HepG2 (cell line): ENCODE measurements around the gene NUP107. TPM values are rescaled to one million over a fixed set of nuclear protein-coding genes. Genes with fewer than 3 reads are reported as not detected.

Experiments
- ATAC-seq: fragments of 200-7000 bp; cut with Tn5 transposase; 3 replicates; pipeline ENCODE4 v1.9.1; 2020; ENCODE audit warnings: mild to moderate bottlenecking, moderate library complexity
- BruUV-seq: library from RNA; stranded (reverse); fragments of 400-500 nt; replicated peaks from 2 replicates; lab custom pipeline; 2021; lab: Mats Ljungman, UMichigan
- CTCF ChIA-PET: fragments of 300-600 bp; formaldehyde crosslinking; extraction: SDS; loops from one replicate; lab custom pipeline; 2021; ENCODE audit warnings: low total read pairs, inconsistent platforms, low intra/inter-chr PET ratio; lab: Yijun Ruan, JAX
- POLR2A ChIA-PET: fragments of 350-600 bp; sonication (Branson Sonifier 250); formaldehyde crosslinking; loops from one replicate; lab custom pipeline; 2020; ENCODE audit warnings: antibody characterized with exemption, inconsistent platforms; lab: Yijun Ruan, JAX
- DNase-seq: peaks from one replicate; pipeline ENCODE4 v3.0.0-alpha.2; 2015; ENCODE audit warnings: low spot score
- FAIRE-seq: peaks from 3 replicates; lab custom pipeline; 2011; peaks lifted over from hg19 to GRCh38; lab: Jason Lieb, UNC
- H2AFZ ChIP-seq: one replicate; pipeline ENCODE4 v1.6.1; 2011; ENCODE audit warnings: low read length, inconsistent platforms
- H3K27ac ChIP-seq: fragments of 300-600 bp; 3 replicates; pipeline ENCODE4 v1.8.0; 2011; ENCODE audit warnings: mixed run types, mild to moderate bottlenecking, mixed read lengths, low read length, inconsistent platforms; ENCODE audit not compliant: insufficient read depth; ENCODE audit errors: extremely low read length
- H3K27me3 ChIP-seq, 2 experiments: fragments of 200-600 bp in 1 of 2; 2 replicates in 1 of 2; 3 replicates in 1 of 2; pipeline versions ENCODE4 v1.6.0 to v1.8.0; 2011; ENCODE audit warnings: low read length in 2 of 2, mild to moderate bottlenecking in 2 of 2, moderate library complexity in 2 of 2, inconsistent platforms in 1 of 2; ENCODE audit not compliant: insufficient read depth in 2 of 2, control insufficient read depth in 1 of 2
- H3K36me3 ChIP-seq, 2 experiments: fragments of 200-600 bp in 1 of 2; replicated peaks in 1 of 2; 2 replicates in 1 of 2; 3 replicates in 1 of 2; pipeline versions ENCODE4 v1.5.1 to v1.8.0; 2011; ENCODE audit warnings: low read length in 2 of 2, inconsistent platforms in 1 of 2; ENCODE audit not compliant: insufficient read depth in 2 of 2, control insufficient read depth in 1 of 2
- H3K4me1 ChIP-seq: 2 replicates; pipeline ENCODE4 v1.5.1; 2012; ENCODE audit warnings: low read length, inconsistent platforms; ENCODE audit not compliant: insufficient read depth
- H3K4me2 ChIP-seq: 2 replicates; pipeline ENCODE4 v1.6.0; 2011; ENCODE audit warnings: low read depth, low read length, inconsistent platforms
- H3K4me3 ChIP-seq, 3 experiments: fragments of 200-600 bp in 1 of 3; sonication (generic), shearing (Covaris generic) in 1 of 3; replicated peaks in 1 of 3; 2 replicates each; pipeline ENCODE4 v1.5.1; 2011 to 2016; ENCODE audit warnings: low read length in 3 of 3, inconsistent platforms in 2 of 3, low read depth in 2 of 3, mild to moderate bottlenecking in 2 of 3, control low read depth in 1 of 3, mixed read lengths in 1 of 3; ENCODE audit not compliant: insufficient read depth in 1 of 3
- H3K79me2 ChIP-seq: one replicate; pipeline ENCODE4 v1.6.1; 2011; ENCODE audit warnings: low read length, inconsistent platforms; ENCODE audit not compliant: insufficient read depth
- H3K9ac ChIP-seq: 2 replicates; pipeline ENCODE4 v1.6.0; 2011; ENCODE audit warnings: mild to moderate bottlenecking, low read depth, low read length, inconsistent platforms; ENCODE audit not compliant: insufficient read depth
- H3K9me3 ChIP-seq: 2 replicates; pipeline ENCODE4 v1.5.1; 2012; ENCODE audit warnings: mild to moderate bottlenecking, low read length
- H4K20me1 ChIP-seq: 2 replicates; pipeline ENCODE4 v1.6.0; 2011; ENCODE audit warnings: inconsistent platforms, mild to moderate bottlenecking, low read length, moderate library complexity; ENCODE audit not compliant: insufficient read depth
- FOSL2 ChIP-seq: sonication (generic); formaldehyde crosslinking; IDR thresholded peaks from 2 replicates; pipeline ENCODE4 v1.4.0; 2020; ENCODE audit warnings: missing genetic modification reagents
- TOE1 ChIP-seq: sonication (generic); formaldehyde crosslinking; IDR thresholded peaks from 2 replicates; pipeline ENCODE4 v1.4.0; 2020; ENCODE audit warnings: mild to moderate bottlenecking, missing genetic modification reagents
- WGBS: methylation state at CpG from one replicate; pipeline ENCODE4 v1.1.6; 2017; ENCODE audit warnings: low lambda C conversion rate; 5-methylcytosine and 5-hydroxymethylcytosine counted together
- in situ Hi-C: cut with HindIII; loops from 2 replicates; pipeline ENCODE4 v1.10.0; 2017; ENCODE audit warnings: low pct_unique_long_range_greater_than_20kb; ENCODE audit not compliant: extremely low pct_ligation_motif_present
- intact Hi-C: fragments of 100-400 bp; cut with micrococcal nuclease; formaldehyde crosslinking; loops from one replicate; pipeline ENCODE4 v1.10.0; 2022; ENCODE audit not compliant: unreplicated experiment
- polyA plus RNA-seq, 8 experiments: library from polyadenylated mRNA; depleted of rRNA in 3 of 8; stranded (reverse) in 7 of 8; unstranded in 1 of 8; fragments of >200 nt; fragmentation: Illumina TruSeq in 4 of 8; extraction: Trizol in 4 of 8; gene quantifications; 2 replicates each; pipeline versions ENCODE4 v1.2.1 to v1.2.3, GENCODE V29; 2011 to 2016; ENCODE audit warnings: low read depth in 4 of 8, missing spikeins in 1 of 8, mixed read lengths in 1 of 8; ENCODE audit not compliant: insufficient read depth in 1 of 8
- total RNA-seq, 5 experiments: library from RNA; depleted of rRNA; stranded (reverse); fragments of >200 nt; fragmentation: Illumina TruSeq; extraction: Trizol; gene quantifications; 2 replicates each; pipeline ENCODE4 v1.2.3, GENCODE V29; 2016; ENCODE audit warnings: low read depth in 1 of 5

NUP107 gene
- total and polyA plus RNA-seq, 2 of the 13 experiments (the other 11 are each of a cell fraction or from before 2014, with no cell fraction given): 54.7 to 100 TPM

DNA sequence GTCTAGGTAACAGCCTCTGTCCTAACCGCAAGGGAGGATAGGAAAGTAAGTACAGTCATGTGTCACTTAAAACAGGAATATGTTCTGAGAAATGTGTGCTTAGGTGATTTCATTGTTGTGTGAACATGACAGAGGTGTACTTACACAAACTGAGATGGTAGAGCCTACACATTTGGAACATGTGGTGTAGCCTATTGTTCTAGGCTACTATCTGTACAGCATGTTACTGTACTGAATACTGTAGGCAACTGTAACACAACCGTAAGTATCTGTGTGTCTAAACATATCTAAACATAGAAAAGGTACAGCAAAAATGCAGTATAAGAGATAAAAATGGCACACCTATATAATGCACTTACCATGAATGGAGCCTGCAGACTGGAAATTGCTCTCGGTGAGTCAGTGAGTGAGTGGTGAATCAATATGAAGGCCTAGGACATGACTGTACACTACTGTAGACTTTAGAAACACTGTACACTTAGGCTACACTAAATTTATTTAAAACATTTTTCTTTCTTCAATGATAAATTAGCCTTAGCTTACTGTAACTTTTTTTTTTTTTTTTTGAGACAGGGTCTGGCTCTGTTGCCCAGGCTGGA is 108.0 kb downstream of the NUP107 start:
- no TSS peak for BruUV-seq
- Histone ChIP-seq H3K27me3 (no peaks in the 10 kb centered on the region), H3K9ac (no peak overlapping the region), H3K4me3 (no peak overlapping the region), H3K36me3 (no peaks in the 10 kb centered on the region), H3K9me3 (no peaks in the 10 kb centered on the region), H3K4me1 (peaks cover 43% of the 10 kb centered on the region), H3K4me2 (no peak overlapping the region), H4K20me1 (no peaks in the 10 kb centered on the region), H2AFZ (no peak overlapping the region), H3K79me2 (no peaks in the 10 kb centered on the region), H3K27ac (no peak overlapping the region)
- FAIRE-seq (no peak), DNase-seq (no peak), ATAC-seq (peak; percentile 64; the same call in 1 of the 3 replicates)
- CTCF ChIA-PET: no interaction called here
- WGBS: 99% methylated on average over 3 of the region's 3 CpGs
- in situ Hi-C loops (no loop called here), intact Hi-C loops (no loop called here)
- TF ChIP-seq FOSL2 (CRISPR knock-in tag) (0 out of 2 replicates have a peak, but pooled peaks have one; percentile 10), TOE1 (CRISPR knock-in tag) (no peak)
- POLR2A ChIA-PET: interaction anchor here (0.8 to 2.4 kb wide), 2 partner anchors 13 kb away, joined by 3 to 26 read pairs; partner anchors contain the start of gene MDM2

Other genes starting within 250 kb of the NUP107 start
- gene RAP1B, start 76.1 kb upstream of the NUP107 start, total RNA-seq (2016; rRNA removed; fragmentation: Illumina TruSeq; extraction: Trizol): 92.7 and 129 TPM in 2 replicates
- 56.6 and 71.1 TPM in 2 replicates for gene RAP1B, start 76.1 kb upstream of the NUP107 start, polyA plus RNA-seq (2011; rRNA removed)
- 12.2 and 22.1 TPM in 2 replicates for gene SLC35E3, start 59.2 kb downstream of the NUP107 start, total RNA-seq (2016; rRNA removed; fragmentation: Illumina TruSeq; extraction: Trizol)
- 10.2 and 13.0 TPM in 2 replicates for gene SLC35E3, start 59.2 kb downstream of the NUP107 start, polyA plus RNA-seq (2011; rRNA removed)
- gene MDM2, start 121.2 kb downstream of the NUP107 start, total RNA-seq (2016; rRNA removed; fragmentation: Illumina TruSeq; extraction: Trizol): 314 and 466 TPM in 2 replicates
- 23.9 and 29.3 TPM in 2 replicates for gene MDM2, start 121.2 kb downstream of the NUP107 start, polyA plus RNA-seq (2011; rRNA removed)
- gene CPM, start 246.2 kb downstream of the NUP107 start, total RNA-seq (2016; rRNA removed; fragmentation: Illumina TruSeq; extraction: Trizol): not detected in 2 replicates
- gene CPM, start 246.2 kb downstream of the NUP107 start, polyA plus RNA-seq (2011; rRNA removed): 0.13 TPM in 1 of 2 replicates, not detected in the other